ENCODE results near the gene ATG9B.
"Not testable (repeated sequence)": the region's sequence is repeated elsewhere in the genome, so short reads cannot be mapped to it uniquely, and the experiment has no call there.

Gene ATG9B

DNA sequence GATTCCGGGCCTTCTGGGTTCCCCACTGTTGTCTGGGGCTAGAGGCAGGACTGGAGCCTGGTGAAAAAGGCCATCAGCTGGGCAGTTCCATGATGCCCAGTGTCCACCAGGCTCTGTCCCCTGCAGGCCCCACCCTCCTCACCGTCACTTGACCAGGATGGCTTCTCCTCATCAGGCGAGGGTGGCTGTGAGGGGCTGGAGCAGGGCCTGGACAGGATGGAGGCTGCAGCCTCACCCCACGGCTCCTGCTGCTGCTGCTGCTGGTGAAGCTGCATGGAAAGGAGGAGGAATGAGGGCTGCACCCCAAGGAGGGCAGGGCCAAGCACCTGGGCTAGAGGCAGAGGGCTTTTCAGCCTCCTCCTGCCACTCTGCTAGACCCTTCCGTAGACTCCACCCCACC is 8.3 kb downstream of the ATG9B start:
- no peak for DNase-seq

DNA sequence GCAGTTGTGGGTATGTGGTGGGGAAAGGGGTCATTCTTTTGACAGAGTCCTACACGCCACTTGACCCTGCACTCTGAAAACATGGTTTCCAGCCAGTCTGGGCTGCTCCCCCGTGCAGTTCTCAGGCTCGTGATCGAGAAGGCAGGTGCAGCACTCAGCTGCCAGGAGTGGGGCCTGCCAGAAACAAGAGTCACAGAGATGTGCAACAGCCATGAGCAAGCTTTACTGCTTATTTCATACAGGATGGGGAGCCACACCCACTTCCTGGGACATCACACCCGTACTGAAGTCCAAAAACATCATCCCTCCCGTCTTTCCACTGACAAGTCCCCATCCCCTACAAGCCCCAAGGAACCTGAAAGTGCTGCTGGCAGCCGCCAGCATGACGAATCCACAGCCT is 9.3 kb downstream of the ATG9B start:
- peak; percentile 53 for DNase-seq

DNA sequence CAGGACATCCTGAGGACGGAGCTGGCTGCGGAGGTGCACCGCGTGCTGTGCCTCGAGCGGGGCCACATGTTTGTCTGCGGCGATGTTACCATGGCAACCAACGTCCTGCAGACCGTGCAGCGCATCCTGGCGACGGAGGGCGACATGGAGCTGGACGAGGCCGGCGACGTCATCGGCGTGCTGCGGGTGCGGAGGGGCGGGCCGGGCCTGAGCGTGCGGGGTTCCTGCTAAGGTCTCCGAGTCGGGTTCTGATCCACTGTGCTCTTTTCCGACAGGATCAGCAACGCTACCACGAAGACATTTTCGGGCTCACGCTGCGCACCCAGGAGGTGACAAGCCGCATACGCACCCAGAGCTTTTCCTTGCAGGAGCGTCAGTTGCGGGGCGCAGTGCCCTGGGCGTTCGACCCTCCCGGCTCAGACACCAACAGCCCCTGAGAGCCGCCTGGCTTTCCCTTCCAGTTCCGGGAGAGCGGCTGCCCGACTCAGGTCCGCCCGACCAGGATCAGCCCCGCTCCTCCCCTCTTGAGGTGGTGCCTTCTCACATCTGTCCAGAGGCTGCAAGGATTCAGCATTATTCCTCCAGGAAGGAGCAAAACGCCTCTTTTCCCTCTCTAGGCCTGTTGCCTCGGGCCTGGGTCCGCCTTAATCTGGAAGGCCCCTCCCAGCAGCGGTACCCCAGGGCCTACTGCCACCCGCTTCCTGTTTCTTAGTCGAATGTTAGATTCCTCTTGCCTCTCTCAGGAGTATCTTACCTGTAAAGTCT is 10.4 kb downstream of the ATG9B start:
- peak; percentile 92 for DNase-seq

DNA sequence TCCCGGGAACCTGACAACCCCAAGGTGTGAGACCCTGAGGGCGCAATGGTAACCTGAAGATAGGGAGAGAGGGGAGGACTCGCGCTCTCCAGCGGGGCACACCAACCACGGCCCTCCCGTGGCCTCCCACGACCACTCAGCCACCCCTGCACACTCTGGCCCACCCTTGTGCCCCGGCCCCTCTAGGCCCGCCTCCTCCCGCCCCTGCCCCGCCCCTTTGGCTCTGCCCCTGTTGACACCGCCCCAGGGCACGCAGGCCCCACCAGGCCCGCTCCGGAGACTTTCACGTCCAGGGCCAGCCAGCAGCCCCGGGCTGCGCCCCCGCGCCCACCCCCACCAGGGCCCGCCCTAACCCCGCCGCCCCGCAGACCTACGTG is 10.9 kb downstream of the ATG9B start:
- DNase-seq = peak; percentile 44

DNA sequence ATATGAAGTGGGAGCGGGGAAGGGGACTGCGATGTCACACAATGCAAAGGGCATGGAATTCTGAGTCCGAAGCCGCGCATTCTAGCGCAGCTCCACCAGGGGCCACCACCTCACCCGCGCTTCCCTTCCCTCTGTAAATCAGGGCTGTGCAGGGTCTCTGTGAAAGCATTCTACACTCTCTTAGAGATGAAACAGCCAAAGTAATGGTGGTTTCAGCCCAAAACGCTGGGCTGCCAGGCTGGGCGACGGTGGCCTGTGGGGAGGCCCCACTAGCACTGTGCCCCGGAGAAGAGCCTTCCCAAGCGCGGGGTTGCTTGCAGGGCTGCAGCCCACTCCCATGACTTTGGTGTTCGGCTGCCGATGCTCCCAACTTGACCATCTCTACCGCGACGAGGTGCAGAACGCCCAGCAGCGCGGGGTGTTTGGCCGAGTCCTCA is 11.4 kb downstream of the ATG9B start:
- DNase-seq = no peak

DNA sequence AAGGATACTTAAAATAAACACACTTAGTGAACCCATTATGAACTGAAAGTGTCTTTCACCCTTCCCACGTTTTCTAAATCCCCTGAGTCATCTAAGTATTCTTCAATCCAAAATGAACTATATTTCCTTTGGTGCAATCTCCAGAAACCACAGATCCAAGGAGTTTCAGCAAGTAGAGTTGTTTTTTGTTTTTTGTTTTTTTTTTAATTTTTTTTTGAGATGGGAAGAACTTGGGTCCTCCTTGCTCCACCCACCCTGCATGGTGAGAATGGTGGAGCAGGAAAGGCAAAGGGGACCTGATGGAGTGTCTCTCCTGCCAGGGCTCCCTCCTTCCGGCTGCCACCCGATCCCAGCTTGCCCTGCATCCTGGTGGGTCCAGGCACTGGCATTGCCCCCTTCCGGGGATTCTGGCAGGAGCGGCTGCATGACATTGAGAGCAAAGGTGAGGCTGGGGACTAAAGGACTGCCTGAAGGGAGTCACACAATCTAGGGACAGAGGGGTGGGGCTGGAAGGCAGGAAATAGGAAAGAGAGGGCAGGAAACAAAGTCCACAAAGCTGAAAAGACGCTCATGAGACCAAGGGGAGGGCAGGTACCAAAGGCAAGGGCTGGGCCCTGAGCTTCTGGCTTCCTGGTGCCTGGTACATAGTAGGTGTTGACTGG is 12.1 kb downstream of the ATG9B start:
- no peak for DNase-seq

DNA sequence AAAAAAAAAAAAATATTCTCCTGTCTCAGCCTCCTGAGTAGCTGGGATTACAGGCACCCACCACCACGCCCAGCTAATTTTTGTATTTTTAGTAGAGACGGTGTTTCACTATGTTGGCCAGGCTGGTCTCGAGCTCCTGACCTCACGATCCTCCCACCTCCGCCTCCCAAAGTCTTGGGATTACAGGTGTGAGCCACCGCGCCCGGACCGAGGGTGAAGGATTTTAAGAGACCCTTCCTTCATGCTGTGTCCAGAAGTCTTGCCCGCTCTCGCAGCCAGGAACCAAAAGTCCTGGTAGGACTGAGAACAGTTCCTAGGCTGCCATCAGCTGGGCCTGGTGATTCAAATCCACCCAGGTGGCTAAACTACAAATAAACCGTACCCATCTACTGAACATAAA is 12.7 kb downstream of the ATG9B start:
- DNase-seq = not testable (repeated sequence)

DNA sequence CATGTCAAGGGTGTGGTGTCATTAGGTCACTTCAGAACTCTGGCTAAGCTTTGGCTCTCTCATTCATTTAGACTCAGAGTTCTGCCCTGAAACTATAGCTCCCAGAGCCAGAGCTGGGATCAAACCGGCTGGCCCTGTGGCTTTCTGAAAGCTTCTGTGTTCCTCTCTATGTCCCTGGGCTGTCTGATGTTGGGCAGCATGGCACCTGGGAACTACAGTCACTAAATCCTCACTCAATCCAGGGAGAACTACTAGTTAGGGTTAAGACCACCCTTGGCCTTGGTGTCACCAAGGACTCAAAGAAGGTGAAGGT is 13.2 kb downstream of the ATG9B start:
- DNase-seq = no peak

DNA sequence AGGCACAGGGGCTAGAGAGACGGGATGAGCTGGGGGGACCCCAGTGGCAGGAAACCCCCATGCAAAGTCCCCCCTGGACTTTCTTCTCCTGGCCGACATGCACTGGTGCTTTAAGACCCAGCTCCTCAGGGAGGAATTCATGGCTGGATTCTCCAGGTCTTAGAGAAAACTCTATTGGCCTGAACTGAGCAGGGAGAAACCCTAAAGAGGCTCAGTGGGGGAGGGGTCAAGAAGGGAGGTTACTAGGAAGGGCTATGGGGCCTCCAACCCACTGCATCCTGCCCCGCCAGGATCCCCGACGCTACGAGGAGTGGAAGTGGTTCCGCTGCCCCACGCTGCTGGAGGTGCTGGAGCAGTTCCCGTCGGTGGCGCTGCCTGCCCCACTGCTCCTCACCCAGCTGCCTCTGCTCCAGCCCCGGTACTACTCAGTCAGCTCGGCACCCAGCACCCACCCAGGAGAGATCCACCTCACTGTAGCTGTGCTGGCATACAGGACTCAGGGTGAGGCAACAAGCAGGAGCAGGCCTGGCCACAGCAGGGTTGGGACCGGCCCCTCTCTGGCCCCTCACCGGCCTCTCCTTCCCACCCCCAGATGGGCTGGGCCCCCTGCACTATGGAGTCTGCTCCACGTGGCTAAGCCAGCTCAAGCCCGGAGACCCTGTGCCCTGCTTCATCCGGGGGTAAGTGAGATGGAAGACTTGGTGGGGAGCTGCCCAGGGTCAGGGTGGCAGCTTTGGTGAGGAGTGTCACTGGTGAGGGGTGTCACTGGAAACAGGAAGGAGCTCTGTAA is 13.8 kb downstream of the ATG9B start:
- DNase-seq = peak; percentile 63

DNA sequence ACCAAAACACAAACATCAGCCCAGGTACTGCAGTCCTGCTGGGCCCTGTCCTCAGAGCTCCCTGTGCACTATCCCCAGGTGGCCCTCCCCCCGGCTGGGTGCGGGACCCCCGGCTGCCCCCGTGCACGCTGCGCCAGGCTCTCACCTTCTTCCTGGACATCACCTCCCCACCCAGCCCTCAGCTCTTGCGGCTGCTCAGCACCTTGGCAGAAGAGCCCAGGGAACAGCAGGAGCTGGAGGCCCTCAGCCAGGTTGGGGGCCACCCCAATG is 14.3 kb downstream of the ATG9B start:
- no peak for DNase-seq

DNA sequence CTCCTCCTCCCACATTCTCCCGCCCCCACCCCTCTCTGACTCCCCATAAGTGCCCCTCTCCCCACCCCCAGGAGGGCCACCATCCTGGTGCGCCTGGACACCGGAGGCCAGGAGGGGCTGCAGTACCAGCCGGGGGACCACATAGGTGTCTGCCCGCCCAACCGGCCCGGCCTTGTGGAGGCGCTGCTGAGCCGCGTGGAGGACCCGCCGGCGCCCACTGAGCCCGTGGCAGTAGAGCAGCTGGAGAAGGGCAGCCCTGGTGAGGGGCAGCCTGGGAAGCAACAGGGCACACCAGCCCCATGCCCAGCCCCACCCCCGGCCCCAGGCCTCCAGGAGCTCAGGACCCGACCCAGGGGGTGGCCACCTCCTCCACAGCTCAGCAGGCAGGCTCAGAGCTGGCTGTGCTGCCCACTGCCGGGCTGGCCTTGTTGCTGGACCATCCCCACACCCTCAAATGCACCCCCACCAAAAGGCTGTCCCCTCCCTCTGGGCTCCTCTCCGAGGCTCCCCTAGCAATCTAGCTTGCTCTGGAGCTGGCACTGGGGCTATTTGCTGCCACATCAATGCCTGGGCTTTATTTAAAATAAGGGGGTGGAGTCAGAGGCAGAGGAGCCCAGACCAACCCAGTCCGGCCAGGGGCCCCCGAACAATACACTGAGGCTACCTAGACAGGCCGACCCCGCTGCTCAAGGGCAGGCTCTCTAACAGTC is 14.8 kb downstream of the ATG9B start:
- DNase-seq = no peak

DNA sequence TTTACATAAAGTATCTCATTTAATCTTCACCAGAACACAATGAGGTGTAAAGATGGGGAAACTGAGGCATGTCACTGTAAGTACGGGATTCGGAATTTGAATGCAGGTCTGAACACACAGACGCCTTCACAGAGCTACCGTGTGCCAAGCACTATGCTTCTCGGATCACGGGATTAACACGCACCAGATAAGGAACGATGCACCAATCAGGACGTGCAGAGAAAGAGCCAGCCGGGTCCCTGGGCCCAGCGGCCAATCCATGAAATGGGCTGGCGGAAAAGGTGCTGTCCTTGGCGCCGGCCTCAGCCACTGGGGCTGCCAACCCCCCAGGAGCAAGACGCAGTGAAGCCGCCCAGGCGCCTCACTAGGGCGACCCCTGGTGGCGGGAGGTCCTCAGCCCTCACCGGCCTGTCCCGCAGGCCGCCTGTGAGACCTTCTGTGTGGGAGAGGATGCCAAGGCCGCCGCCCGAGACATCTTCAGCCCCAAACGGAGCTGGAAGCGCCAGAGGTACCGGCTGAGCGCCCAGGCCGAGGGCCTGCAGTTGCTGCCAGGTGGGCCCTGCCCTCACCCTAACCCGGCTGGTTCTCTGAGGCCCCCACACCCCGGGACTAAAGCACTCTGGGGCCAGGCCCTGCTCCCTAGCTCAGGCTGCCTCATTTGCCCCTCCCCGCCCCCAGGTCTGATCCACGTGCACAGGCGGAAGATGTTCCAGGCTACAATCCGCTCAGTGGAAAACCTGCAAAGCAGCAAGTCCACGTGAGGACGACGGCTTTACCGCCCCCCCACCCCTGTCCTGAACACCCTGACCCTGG is 15.6 kb downstream of the ATG9B start:
- DNase-seq = peak; percentile 91

DNA sequence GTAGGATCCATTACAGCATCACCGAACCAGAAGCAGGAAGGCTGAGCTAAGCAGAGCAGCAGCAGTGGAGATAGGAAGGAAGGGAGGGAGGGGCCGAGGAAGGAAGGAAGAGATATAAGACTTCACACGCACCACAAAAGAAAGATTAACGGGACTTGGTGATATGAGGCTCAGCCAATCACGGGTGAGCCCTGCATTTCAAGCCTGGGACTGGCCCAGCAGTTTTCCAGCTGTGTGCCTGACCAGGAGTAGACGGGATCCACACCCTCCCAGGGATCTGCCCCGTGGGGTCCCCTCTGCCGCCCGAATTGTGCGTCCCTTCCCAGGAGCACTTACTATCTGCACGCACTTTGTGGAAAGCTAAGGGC is 16.2 kb downstream of the ATG9B start:
- DNase-seq = no peak

DNA sequence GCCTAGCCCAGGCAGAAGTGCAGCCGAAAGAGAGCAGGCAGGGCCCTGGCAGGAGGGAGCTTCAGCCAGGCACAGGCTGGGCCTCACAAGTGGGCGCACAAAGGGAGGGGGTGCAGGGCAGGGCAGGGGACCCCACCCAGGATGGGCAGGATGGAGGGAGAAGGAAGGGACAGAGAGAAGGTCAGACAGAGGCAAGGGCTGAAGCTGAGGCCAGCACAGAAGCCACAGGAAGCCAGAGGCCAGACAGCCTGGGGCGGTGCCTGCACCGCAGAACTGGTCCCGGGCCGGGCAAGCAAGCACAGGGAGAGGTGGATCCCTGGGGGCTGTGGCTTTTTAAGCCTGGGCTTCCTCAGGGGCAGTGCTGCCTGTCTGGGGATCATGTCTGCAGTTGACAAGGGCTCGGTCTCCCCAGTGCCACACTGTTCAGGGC is 16.8 kb downstream of the ATG9B start:
- DNase-seq = no peak

DNA sequence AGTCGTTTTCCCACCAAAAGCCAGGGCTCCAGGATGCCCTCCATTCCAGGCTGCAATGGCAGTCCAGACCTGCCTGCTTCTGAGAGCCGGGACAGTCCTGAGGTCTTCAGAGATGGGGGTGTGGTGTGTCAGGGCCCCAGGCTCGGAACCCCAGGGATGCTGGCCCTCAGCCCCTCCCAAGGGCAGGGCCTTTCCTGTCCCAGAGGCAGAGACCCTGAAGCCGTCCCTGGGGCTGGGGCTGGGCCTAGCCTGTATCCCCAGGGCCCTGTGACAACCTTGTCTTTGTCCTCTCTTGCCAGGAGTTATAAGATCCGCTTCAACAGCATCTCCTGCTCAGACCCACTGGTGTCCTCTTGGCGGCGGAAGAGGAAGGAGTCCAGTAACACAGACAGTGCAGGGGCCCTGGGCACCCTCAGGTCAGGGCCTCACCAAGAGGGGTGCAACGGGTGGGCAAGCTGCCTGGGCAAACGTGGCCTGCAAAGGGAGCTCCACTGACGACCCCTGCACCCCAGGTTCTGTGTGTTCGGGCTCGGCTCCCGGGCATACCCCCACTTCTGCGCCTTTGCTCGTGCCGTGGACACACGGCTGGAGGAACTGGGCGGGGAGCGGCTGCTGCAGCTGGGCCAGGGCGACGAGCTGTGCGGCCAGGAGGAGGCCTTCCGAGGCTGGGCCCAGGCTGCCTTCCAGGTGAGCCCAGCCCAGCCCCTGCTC is 17.5 kb downstream of the ATG9B start:
- no peak for DNase-seq

DNA sequence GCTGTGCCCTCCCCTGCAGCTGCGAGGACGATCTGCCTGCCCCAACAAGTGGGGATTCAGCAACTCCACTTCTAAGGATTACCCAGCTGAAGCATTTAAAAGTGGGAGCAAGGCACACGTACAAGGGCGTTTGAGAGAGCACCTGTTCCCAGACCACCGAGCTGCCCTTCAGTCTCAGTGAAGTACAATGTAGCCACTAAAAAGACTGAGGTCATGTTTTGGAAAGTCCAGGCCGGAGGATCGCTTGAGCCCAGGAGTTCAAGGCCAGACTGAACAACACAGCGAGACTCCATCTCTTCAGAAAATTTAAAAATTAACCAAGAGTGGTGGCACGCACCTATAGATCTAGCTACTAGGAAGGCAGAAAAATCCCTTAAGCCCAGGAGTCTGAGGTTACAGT is 18.7 kb downstream of the ATG9B start:
- DNase-seq = no peak

DNA sequence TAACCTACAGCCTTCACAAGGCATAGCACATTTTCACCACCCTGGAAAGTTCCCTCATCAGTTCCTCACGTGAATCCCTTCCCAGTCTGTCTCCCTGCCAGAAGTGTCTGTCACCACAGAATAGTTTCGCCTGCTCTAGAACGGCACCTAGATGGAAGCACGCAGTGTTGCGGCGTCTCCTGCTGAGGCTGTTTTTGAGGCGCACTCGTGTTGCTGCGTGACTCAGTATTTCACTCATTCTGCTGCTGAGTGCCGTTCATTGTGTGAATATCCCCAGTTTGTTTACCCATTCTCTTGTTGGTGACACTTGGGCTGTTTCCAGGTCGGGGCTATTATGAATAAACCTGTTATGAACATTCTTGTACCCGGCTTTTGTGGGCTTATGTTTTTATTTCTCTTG is 20.7 kb downstream of the ATG9B start:
- DNase-seq = no peak

DNA sequence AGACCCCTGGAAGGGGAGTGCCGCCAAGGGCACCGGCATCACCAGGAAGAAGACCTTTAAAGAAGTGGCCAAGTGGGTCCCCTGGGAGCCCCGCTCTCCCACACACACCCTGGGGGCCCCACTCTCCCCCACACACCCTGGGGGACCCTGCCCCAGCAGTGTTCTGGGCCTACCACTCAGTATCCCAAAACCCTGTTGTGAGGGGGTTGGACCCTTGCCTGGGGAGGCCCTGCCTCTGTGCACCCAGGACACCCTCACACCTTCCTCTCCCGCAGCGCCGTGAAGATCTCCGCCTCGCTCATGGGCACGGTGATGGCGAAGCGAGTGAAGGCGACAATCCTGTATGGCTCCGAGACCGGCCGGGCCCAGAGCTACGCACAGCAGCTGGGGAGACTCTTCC is 22.7 kb downstream of the ATG9B start:
- DNase-seq = no peak

DNA sequence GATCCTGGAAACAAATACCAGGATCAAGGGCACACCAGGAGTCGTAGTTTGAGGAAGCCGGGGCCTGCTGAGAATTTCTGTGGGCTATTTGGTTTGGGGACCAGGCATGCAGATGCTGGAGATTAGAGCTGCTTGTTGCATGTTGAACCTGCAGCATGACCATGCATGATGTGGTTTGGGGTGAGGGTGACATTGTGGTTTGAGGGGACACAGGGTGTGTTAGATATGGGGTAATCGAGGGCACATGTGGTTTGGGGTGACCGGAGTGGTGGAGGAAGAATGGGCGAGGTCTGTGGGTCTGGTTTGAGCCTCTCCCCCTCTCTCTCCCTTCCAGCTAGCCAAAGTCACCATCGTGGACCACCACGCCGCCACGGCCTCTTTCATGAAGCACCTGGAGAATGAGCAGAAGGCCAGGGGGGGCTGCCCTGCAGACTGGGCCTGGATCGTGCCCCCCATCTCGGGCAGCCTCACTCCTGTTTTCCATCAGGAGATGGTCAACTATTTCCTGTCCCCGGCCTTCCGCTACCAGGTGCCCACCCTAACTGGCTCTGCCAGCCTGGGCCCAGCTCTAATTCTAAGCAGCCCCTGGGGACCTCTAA is 23.3 kb downstream of the ATG9B start:
- DNase-seq = no peak

DNA sequence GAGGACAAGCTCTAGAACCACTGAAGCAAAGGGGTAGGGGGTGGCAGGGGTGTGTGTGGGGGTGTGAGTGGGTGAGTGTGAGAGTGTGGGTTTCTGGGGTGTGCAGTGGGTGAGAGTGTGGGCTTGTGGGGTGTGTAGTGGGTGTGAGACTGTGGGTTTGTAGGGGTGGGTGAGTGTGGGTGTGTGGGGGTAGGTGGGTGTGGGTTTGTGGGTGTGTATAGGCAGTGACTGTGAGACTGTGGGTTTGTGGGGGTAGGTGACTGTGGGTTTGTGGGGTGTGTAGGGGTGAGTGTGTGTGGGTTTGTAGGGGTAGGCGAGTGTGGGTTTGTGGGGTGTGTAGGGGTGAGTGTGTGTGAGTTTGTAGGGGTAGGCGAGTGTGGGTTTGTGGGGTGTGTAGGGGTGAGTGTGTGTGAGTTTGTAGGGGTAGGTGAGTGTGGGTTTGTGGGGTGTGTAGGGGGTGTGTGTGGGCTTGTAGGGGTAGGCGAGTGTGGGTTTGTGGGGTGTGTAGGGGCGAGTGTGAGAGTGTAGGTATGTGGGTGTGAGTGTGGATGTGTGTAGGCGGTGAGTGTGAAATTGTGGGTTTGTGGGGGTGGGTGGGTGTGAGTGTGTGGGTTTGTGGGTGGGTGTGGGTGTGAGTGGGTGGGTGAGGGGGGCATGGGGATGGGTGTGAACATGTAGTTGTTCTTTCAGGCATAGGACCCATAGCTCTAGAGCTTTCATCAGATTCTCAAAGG is 24.6 kb downstream of the ATG9B start:
- no peak for DNase-seq

DNA sequence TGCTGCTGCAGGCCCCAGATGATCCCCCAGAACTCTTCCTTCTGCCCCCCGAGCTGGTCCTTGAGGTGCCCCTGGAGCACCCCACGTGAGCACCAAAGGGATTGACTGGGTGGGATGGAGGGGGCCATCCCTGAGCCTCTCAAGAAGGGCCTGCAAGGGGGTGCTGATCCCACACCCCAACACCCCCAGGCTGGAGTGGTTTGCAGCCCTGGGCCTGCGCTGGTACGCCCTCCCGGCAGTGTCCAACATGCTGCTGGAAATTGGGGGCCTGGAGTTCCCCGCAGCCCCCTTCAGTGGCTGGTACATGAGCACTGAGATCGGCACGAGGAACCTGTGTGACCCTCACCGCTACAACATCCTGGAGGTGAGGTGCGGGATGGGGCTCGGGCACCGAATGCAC is 25.3 kb downstream of the ATG9B start:
- DNase-seq = no peak

All from stimulated activated CD4-positive, alpha-beta T cell treated with anti-CD3 and anti-CD28 coated beads, Interleukin-15, amount 100 ng/mL, for 24 hours (primary cell).